Breast epithelium (tissue), 4 donors: ENCODE measurements around the gene SLC10A1. TPM values are rescaled to one million over a fixed set of nuclear protein-coding genes. Genes with fewer than 3 reads are reported as not detected.

Source experiments
- DNase-seq, 2 donors: peaks; one replicate each; pipeline ENCODE4 v3.0.0-alpha.2; 2019; ENCODE audit warnings: low spot score in 2 of 2
- H3K27ac ChIP-seq, 2 donors: fragments of 200-600 bp; sonication (generic) in 1 of 2; one replicate each; pipeline ENCODE4 v1.5.1; 2016 to 2019; ENCODE audit warnings: mild to moderate bottlenecking in 1 of 2
- H3K27me3 ChIP-seq, 2 donors: fragments of 200-600 bp; sonication (generic) in 1 of 2; one replicate each; pipeline versions ENCODE4 v1.5.1 to v1.6.0; 2017 to 2019; ENCODE audit warnings: control low read depth in 1 of 2, mild to moderate bottlenecking in 1 of 2
- H3K36me3 ChIP-seq: fragments of 200-600 bp; one replicate; pipeline ENCODE4 v1.5.1; 2019
- H3K4me1 ChIP-seq, 2 donors: fragments of 200-600 bp; sonication (generic); one replicate each; pipeline ENCODE4 v1.5.1; 2016 to 2019; ENCODE audit warnings: control low read depth in 1 of 2
- H3K4me3 ChIP-seq, 3 donors: fragments of 200-600 bp; sonication (generic); 1 replicate in 2 of 3; 2 replicates in 1 of 3; pipeline ENCODE4 v1.5.1; 2016 to 2019; ENCODE audit warnings: mild to moderate bottlenecking in 3 of 3, moderate library complexity in 2 of 3
- H3K9me3 ChIP-seq, 2 donors: fragments of 200-600 bp; sonication (generic) in 1 of 2; one replicate each; pipeline ENCODE4 v1.5.1; 2016 to 2019; ENCODE audit warnings: control low read depth in 1 of 2
- CTCF ChIP-seq, 3 donors: fragments of 450-650 bp; IDR thresholded peaks; one replicate each; pipeline ENCODE4 v1.5.1; 2016 to 2017; ENCODE audit warnings: antibody characterized with exemption in 3 of 3, mild to moderate bottlenecking in 3 of 3, moderate library complexity in 3 of 3
- POLR2A ChIP-seq: fragments of 450-650 bp; IDR thresholded peaks from one replicate; pipeline ENCODE4 v1.6.1; 2016; ENCODE audit warnings: antibody characterized with exemption, mild to moderate bottlenecking, moderate library complexity
- POLR2AphosphoS5 ChIP-seq, 3 donors: sonication (generic); formaldehyde crosslinking; IDR thresholded peaks; one replicate each; pipeline ENCODE4 v1.6.1; 2017; ENCODE audit warnings: antibody characterized with exemption in 3 of 3
- intact Hi-C: fragments of 100-400 bp; cut with DNase I; formaldehyde crosslinking; loops from one replicate; pipeline ENCODE4 v1.15.1; 2023; ENCODE audit warnings: low total_unique reads
- total RNA-seq, 3 donors: library from RNA; depleted of rRNA; stranded (reverse); fragments of >200 nt; gene quantifications; one replicate each; pipeline ENCODE4 v1.1.0, GENCODE V29; 2016

SLC10A1 gene
- total RNA-seq, 3 donors from 2014 or later, result not detected

GRCh38 chr14:69755784-69756183 lies 41.3 kb downstream of the SLC10A1 start:
- Histone ChIP-seq H3K4me3 (no peak overlapping the region), H3K36me3 (no peaks in the 10 kb centered on the region), H3K27me3 (no peaks in the 10 kb centered on the region), H3K9me3 (no peaks in the 10 kb centered on the region), H3K4me1 (no peaks in the 10 kb centered on the region), H3K27ac (no peak overlapping the region)
- TF ChIP-seq POLR2AphosphoS5 (IDR thresholded peaks at IDR 0.05) (no peak), POLR2A (no peak)
- no peak for DNase-seq
- intact Hi-C loops, result no loop called here

GRCh38 chr14:69755296-69755695 lies 41.7 kb downstream of the SLC10A1 start:
- Histone ChIP-seq H3K4me3 (no peak overlapping the region), H3K36me3 (no peaks in the 10 kb centered on the region), H3K27me3 (no peaks in the 10 kb centered on the region), H3K4me1 (no peaks in the 10 kb centered on the region), H3K9me3 (no peaks in the 10 kb centered on the region), H3K27ac (no peak overlapping the region)
- no peak for TF ChIP-seq CTCF (IDR thresholded peaks at IDR 0.05)
- TF ChIP-seq POLR2AphosphoS5 (IDR thresholded peaks at IDR 0.05), result no peak
- TF ChIP-seq POLR2A, result no peak
- no peak for DNase-seq
- intact Hi-C loops, result no loop called here

- intact Hi-C loops, result no loop called here
Measured at GRCh38 chr14:69754487-69754886, 42.6 kb downstream of the SLC10A1 start.

GRCh38 chr14:69753860-69754259 lies 43.2 kb downstream of the SLC10A1 start:
- Histone ChIP-seq H3K4me1 (no peaks in the 10 kb centered on the region), H3K36me3 (no peaks in the 10 kb centered on the region), H3K27ac (no peak overlapping the region), H3K9me3 (no peaks in the 10 kb centered on the region), H3K4me3 (no peak overlapping the region), H3K27me3 (no peaks in the 10 kb centered on the region)
- intact Hi-C loops, result no loop called here
- no peak for DNase-seq
- no peak for TF ChIP-seq CTCF (IDR thresholded peaks at IDR 0.05)
- TF ChIP-seq POLR2AphosphoS5 (IDR thresholded peaks at IDR 0.05), result no peak
- no peak for TF ChIP-seq POLR2A

More at GRCh38 chr14:69754487-69754886, 42.6 kb downstream of the SLC10A1 start:
- DNase-seq, result no peak
- Histone ChIP-seq H3K9me3 (no peaks in the 10 kb centered on the region), H3K27ac (no peak overlapping the region), H3K4me3 (no peak overlapping the region), H3K36me3 (no peaks in the 10 kb centered on the region), H3K4me1 (no peaks in the 10 kb centered on the region), H3K27me3 (no peaks in the 10 kb centered on the region)
- TF ChIP-seq POLR2AphosphoS5 (IDR thresholded peaks at IDR 0.05) (no peak), POLR2A (no peak), CTCF (IDR thresholded peaks at IDR 0.05) (no peak)

GRCh38 chr14:69752773-69753172 lies 44.3 kb downstream of the SLC10A1 start:
- TF ChIP-seq POLR2AphosphoS5 (IDR thresholded peaks at IDR 0.05) (no peak), POLR2A (no peak), CTCF (IDR thresholded peaks at IDR 0.05) (no peak)
- no peak for DNase-seq
- Histone ChIP-seq H3K27ac (no peak overlapping the region), H3K4me3 (no peak overlapping the region), H3K9me3 (no peaks in the 10 kb centered on the region), H3K4me1 (no peaks in the 10 kb centered on the region), H3K27me3 (no peaks in the 10 kb centered on the region), H3K36me3 (no peaks in the 10 kb centered on the region)
- intact Hi-C loops, result no loop called here

GRCh38 chr14:69750495-69750894 lies 46.5 kb downstream of the SLC10A1 start:
- H3K4me3 ChIP-seq, result no peak overlapping the region
- H3K36me3 ChIP-seq, result no peaks in the 10 kb centered on the region
- TF ChIP-seq POLR2AphosphoS5 (IDR thresholded peaks at IDR 0.05) (no peak), CTCF (IDR thresholded peaks at IDR 0.05) (no peak), POLR2A (no peak)
- H3K27me3 ChIP-seq, result no peaks in the 10 kb centered on the region
- H3K4me1 ChIP-seq, result no peaks in the 10 kb centered on the region
- no peak overlapping the region for H3K27ac ChIP-seq
- H3K9me3 ChIP-seq, result no peaks in the 10 kb centered on the region
- intact Hi-C loops, result no loop called here
- DNase-seq, result no peak
